GM19438 (cell line): Measurements from ENCODE around the gene INSRR.

Source experiments
- ATAC-seq: cut with Tn5 transposase; IDR thresholded peaks from one replicate; pipeline ENCODE4 v1.9.1; 2021; ENCODE audit warnings: low read depth; ENCODE audit not compliant: unreplicated experiment

The INSRR gene

GRCh38 chr1:156836892-156837291, 22.0 kb downstream of the INSRR start:
- no peak for ATAC-seq

GRCh38 chr1:156836041-156836654, 22.8 kb downstream of the INSRR start:
- ATAC-seq: no peak

- ATAC-seq: no peak
Observed at GRCh38 chr1:156834322-156834721, 24.6 kb downstream of the INSRR start.

- ATAC-seq: no peak
Observed at GRCh38 chr1:156833603-156834002, 25.3 kb downstream of the INSRR start.

GRCh38 chr1:156832434-156832833, 26.5 kb downstream of the INSRR start:
- ATAC-seq: no peak

- no peak for ATAC-seq
Observed at GRCh38 chr1:156828400-156829124, 30.4 kb downstream of the INSRR start.

GRCh38 chr1:156826630-156827029, 32.3 kb downstream of the INSRR start:
- no peak for ATAC-seq

- no peak for ATAC-seq
Observed at GRCh38 chr1:156823210-156823790, 35.6 kb downstream of the INSRR start.

GRCh38 chr1:156822680-156823079, 36.2 kb downstream of the INSRR start:
- ATAC-seq: no peak

GRCh38 chr1:156821801-156822200, 37.1 kb downstream of the INSRR start:
- ATAC-seq: no peak

GRCh38 chr1:156816561-156817328, 42.2 kb downstream of the INSRR start, which contains the start of gene SH2D2A:
Gene SH2D2A, minus strand, starts transcription at chr1:156816848. Its CDS starts 140 bp downstream, at chr1:156816708.
- peak; percentile 79 for ATAC-seq

GRCh38 chr1:156815961-156816422, 42.9 kb downstream of the INSRR start:
- ATAC-seq: no peak

GRCh38 chr1:156815307-156815826, 43.5 kb downstream of the INSRR start:
- ATAC-seq: no peak

GRCh38 chr1:156814571-156815260, 44.2 kb downstream of the INSRR start:
- no peak for ATAC-seq

GRCh38 chr1:156813750-156814570, 45.0 kb downstream of the INSRR start:
- ATAC-seq: no peak

GRCh38 chr1:156813298-156813697, 45.6 kb downstream of the INSRR start:
- no peak for ATAC-seq

GRCh38 chr1:156812293-156812990, 46.5 kb downstream of the INSRR start:
- no peak for ATAC-seq

GRCh38 chr1:156811168-156811567, 47.7 kb downstream of the INSRR start:
- no peak for ATAC-seq
